Measurements from ENCODE around the gene RARS2. TPM values are rescaled to one million over a fixed set of nuclear protein-coding genes. Genes with fewer than 3 reads are reported as not detected.

RARS2 gene
- total RNA-seq, 1 experiment from 2014 or later: 32.0 TPM

DNA sequence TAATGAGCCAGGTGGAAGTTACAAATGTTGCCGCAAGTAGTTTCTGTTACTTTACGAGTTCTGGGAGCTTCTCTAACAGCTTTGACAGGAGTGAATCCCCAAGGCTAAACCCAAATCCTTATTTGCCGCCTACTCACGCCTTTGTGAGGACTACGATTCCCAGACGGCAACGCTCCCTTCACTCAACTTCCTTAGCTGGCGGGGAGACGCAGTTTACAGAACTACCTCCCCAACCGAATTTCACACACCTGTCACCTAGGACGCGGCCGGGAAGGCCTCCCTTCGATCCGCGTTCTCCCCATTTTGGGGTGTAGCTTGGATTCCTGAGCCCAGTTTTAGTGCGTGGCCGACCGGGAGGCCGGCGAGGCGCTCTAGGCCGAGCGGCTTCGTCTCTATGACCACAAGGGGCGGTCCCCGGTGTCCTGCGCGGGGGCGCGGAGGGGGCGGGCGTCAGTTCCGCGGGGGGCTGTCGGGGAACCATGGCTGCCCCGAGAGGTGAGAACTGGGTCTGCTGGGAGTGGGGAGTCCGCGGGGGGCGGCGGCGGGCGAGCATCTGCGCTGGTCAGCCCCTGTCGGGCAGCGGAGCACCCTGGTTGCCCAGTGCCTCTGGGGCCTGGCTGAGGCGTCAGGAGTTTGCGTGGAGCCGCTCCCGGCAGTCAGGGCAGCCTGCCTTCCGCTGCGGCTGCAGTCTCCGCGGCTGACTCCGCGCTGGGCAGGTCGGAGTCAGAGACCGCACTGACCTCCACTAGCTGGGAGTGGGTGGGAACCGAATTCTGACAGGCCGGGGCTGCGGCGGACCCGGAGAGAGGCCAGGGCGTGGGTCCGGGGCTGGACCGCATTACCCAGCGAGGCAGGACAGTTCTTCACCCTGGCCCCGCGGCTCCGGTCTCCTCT, 117.0 kb downstream of the RARS2 start, which contains the start of gene SLC35A1:
TSS of gene SLC35A1 (plus strand) at position 450 of the 894 bp plus-strand sequence. CDS start at position 480, 30 bp downstream.
- H3K9me3 Mint-ChIP-seq (ENCODE audit: unreplicated experiment): no peaks in the 10 kb centered on the region
- peak; percentile 73 to 86 for DNase-seq
- TF ChIP-seq, protein P1, sequence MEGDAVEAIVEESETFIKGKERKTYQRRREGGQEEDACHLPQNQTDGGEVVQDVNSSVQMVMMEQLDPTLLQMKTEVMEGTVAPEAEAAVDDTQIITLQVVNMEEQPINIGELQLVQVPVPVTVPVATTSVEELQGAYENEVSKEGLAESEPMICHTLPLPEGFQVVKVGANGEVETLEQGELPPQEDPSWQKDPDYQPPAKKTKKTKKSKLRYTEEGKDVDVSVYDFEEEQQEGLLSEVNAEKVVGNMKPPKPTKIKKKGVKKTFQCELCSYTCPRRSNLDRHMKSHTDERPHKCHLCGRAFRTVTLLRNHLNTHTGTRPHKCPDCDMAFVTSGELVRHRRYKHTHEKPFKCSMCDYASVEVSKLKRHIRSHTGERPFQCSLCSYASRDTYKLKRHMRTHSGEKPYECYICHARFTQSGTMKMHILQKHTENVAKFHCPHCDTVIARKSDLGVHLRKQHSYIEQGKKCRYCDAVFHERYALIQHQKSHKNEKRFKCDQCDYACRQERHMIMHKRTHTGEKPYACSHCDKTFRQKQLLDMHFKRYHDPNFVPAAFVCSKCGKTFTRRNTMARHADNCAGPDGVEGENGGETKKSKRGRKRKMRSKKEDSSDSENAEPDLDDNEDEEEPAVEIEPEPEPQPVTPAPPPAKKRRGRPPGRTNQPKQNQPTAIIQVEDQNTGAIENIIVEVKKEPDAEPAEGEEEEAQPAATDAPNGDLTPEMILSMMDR (IDR thresholded peaks at IDR 0.05; ENCODE audit: insufficient read depth in 1 of 2, low read depth in 1 of 2, low read length in 1 of 2, severe bottlenecking in 1 of 2, unreplicated experiment in 1 of 2): peak; percentile 14 to 25
- peak within 1 kb of the TSS; percentile 84 for H3K4me3 Mint-ChIP-seq (ENCODE audit: unreplicated experiment)
- CTCF ChIA-PET: no interaction called here
- H3K9me3 ChIP-seq: no peaks in the 10 kb centered on the region
- no peaks in the 10 kb centered on the region for H3K4me1 ChIP-seq
- no peaks in the 10 kb centered on the region for H3K36me3 Mint-ChIP-seq (ENCODE audit: insufficient read depth, unreplicated experiment)
- H3K36me3 ChIP-seq (ENCODE audit: control insufficient read depth, insufficient read depth, low read length): no peaks in the 10 kb centered on the region
- peak within 1 kb of the TSS; percentile 84 for H3K4me3 ChIP-seq (ENCODE audit: low read depth, low read length)
- H3K4me1 Mint-ChIP-seq (ENCODE audit: low read depth, unreplicated experiment): no peaks in the 10 kb centered on the region
- H3K27me3 Mint-ChIP-seq (ENCODE audit: insufficient read depth, unreplicated experiment): peaks cover 2% of the 10 kb centered on the region
- intact Hi-C loops (cut with micrococcal nuclease; ENCODE audit: unreplicated experiment): loop anchor here (1.0 to 10.0 kb wide), 6 partner anchors 65 to 408 kb away; partner anchors contain the start of genes CFAP206, SMIM8 and ZNF292
- no TSS peak for BruUV-seq (replicated peaks)
- peak within 1 kb of the TSS; percentile 93 for H3K27ac Mint-ChIP-seq (ENCODE audit: unreplicated experiment)
- POLR2A ChIA-PET: interaction anchor here (0.6 kb wide), 1 partner anchor 57 kb away, joined by 3 read pairs; no protein-coding TSS in a partner anchor
- no peaks in the 10 kb centered on the region for H3K27me3 ChIP-seq (replicated peaks; ENCODE audit: control insufficient read depth, insufficient read depth, low read length)

DNA sequence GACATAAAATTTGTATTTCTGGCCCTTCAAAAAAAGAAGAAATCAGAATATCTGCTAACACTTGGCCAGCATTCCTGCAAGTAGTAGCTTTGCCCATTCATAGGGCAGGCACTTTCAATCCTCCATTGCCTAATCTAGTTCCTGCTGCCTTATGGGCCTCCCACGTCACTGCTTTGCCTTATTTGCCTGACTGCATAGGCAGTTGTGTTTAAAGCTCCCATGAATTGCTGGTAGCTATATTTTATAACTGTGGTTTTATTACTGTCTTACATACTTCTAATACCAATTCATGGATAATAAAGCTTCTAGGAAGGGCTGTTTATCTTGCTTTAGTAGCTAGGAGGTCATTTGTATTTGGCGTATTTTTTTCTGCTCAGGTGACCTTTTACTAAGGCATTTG, 124.7 kb downstream of the RARS2 start:
- Mint-ChIP-seq H3K27ac (ENCODE audit: unreplicated experiment) (no peak overlapping the region), H3K4me1 (ENCODE audit: low read depth, unreplicated experiment) (no peaks in the 10 kb centered on the region), H3K9me3 (ENCODE audit: unreplicated experiment) (no peaks in the 10 kb centered on the region), H3K36me3 (ENCODE audit: insufficient read depth, unreplicated experiment) (no peaks in the 10 kb centered on the region), H3K4me3 (ENCODE audit: unreplicated experiment) (no peak overlapping the region), H3K27me3 (ENCODE audit: insufficient read depth, unreplicated experiment) (peaks cover 15% of the 10 kb centered on the region)
- TF ChIP-seq, protein P1 (IDR thresholded peaks at IDR 0.05; ENCODE audit: insufficient read depth in 1 of 2, low read depth in 1 of 2, low read length in 1 of 2, severe bottlenecking in 1 of 2, unreplicated experiment in 1 of 2): no peak
- intact Hi-C loops (cut with micrococcal nuclease; ENCODE audit: unreplicated experiment): no loop called here
- Histone ChIP-seq H3K4me3 (ENCODE audit: low read depth, low read length) (no peak overlapping the region), H3K9me3 (no peaks in the 10 kb centered on the region), H3K36me3 (ENCODE audit: control insufficient read depth, insufficient read depth, low read length) (no peaks in the 10 kb centered on the region), H3K27me3 (replicated peaks; ENCODE audit: control insufficient read depth, insufficient read depth, low read length) (no peaks in the 10 kb centered on the region), H3K4me1 (no peaks in the 10 kb centered on the region)
- CTCF ChIA-PET: no interaction called here
- BruUV-seq (replicated peaks): no TSS peak
- DNase-seq: no peak
- POLR2A ChIA-PET: interaction anchor here (0.5 kb wide), 1 partner anchor 119 kb away, joined by 5 read pairs; no protein-coding TSS in a partner anchor

Other genes starting within 250 kb of the RARS2 start
- gene C6orf163, start 245.2 kb downstream of the RARS2 start, total RNA-seq (2022): 2.3 and 3.3 TPM in 2 replicates
- gene CFAP206, start 182.0 kb downstream of the RARS2 start, total RNA-seq (2022): 0.23 TPM in 1 of 2 replicates, not detected in the other
- 12.3 and 12.7 TPM in 2 replicates for gene SLC35A1, start 117.0 kb downstream of the RARS2 start, total RNA-seq (2022)
- 33.8 and 34.5 TPM in 2 replicates for gene ORC3, start 148 bp upstream of the RARS2 start, total RNA-seq (2022)
- gene AKIRIN2, start 112.2 kb upstream of the RARS2 start, total RNA-seq (2022): 51.3 and 53.5 TPM in 2 replicates

Data from Caco-2 (cell line).